ENCODE results near the gene TMSB4X.
"Not testable (repeated sequence)": the region's sequence is repeated elsewhere in the genome, so short reads cannot be mapped to it uniquely, and the experiment has no call there.

Gene TMSB4X

GRCh38 chrX:12975991-12976558 is 1.2 kb downstream of the TMSB4X start:
- no peak for DNase-seq (ENCODE audit: low read depth in 2 of 2)

DNA sequence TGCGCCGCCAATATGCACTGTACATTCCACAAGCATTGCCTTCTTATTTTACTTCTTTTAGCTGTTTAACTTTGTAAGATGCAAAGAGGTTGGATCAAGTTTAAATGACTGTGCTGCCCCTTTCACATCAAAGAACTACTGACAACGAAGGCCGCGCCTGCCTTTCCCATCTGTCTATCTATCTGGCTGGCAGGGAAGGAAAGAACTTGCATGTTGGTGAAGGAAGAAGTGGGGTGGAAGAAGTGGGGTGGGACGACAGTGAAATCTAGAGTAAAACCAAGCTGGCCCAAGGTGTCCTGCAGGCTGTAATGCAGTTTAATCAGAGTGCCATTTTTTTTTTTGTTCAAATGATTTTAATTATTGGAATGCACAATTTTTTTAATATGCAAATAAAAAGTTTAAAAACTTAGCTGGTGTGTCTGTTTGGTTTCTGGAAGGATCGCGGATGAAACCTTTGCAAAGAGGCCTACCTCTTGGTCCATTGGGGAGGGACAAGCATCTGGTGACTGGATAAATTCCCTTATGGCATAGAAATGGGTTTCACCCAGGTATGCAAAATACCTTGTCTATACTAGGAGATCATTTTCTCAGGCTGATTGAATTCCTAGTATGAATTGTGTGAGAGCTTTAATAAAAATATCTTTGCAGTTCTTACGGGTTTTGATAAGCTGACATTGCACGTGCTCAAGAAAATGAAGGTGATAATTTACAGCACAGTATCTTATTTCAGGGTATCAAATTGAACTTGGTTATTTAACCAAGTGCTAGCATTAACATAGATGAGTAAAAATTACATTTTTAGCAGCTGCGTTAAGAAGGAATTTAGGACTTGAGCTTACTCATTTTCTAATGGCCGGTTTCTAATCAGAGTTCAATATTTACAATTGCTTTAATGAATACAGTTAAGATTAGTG is 2.2 kb downstream of the TMSB4X start:
- not testable (repeated sequence) for DNase-seq (ENCODE audit: low read depth in 2 of 2)

- DNase-seq (ENCODE audit: low read depth in 2 of 2), result no peak
Measured at GRCh38 chrX:12977761-12978204, 2.9 kb downstream of the TMSB4X start.

DNA sequence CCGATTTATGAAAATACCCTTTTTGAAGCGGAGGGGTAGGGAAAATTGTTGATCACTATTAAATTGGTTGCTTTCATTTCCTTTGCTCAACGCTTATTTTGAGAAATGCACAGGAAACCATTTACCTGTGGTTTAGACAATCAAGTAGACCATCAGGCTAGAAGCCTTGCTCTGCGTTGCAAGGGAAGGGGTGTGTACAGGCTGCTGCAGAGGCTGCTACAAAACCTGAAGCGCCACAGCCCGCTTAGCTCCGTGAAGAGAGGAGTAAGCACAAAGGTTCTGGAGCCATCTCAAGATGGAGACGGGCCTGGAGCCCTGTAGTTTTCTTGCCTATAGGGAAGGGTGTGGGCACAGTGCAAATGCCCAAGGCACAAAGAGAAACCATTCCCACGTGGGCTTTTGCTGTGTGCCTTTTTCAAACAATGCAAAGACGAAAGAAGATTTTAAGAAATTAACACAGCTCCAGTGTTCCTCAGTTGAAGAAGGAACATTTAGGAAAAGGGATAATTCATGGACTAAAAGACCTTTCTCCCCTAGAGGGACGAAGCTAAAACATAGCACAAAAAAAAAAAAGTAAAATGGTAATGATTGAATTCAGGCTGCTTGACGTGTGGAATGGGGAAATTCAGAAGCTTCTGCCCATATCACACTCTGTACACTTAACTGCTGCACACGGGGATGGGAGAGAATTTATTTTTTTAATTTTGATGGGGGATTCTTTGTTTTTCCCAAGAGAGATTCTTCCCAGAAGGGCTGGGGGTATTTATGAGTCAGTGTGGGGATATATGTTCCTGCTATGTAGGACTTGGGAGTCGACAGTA is 3.5 kb downstream of the TMSB4X start:
- DNase-seq (ENCODE audit: low read depth in 2 of 2), result no peak

DNA sequence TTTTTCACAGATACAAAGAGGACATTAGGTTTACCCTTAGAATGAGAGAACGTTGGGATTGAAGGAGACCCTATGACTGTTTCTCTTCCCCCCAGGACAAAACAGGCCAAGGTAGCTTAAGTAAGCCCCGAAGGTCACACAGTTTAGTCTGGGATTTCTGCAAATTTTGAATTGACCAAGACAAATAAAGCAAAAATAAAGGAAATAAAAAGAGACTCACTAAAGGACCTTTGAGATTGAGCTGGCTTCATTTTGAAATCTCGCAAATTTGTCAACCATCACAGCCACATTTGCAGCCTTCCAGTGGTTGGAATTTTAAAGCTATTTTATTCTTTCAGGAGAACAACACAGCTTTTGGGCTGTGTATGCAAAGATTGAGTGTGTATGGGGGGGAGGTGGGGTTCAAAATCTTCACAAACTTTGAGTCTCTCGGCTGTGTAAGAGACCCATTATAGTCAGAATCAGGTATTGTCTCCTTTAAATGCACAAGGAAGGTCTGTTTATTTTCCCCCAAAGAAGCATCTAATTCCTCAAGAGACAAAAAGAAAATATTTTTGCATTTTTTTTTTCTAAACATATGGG is 4.2 kb downstream of the TMSB4X start:
- DNase-seq (ENCODE audit: low read depth in 2 of 2), result no peak

GRCh38 chrX:12979616-12980015 is 4.7 kb downstream of the TMSB4X start:
- no peak for DNase-seq (ENCODE audit: low read depth in 2 of 2)

DNA sequence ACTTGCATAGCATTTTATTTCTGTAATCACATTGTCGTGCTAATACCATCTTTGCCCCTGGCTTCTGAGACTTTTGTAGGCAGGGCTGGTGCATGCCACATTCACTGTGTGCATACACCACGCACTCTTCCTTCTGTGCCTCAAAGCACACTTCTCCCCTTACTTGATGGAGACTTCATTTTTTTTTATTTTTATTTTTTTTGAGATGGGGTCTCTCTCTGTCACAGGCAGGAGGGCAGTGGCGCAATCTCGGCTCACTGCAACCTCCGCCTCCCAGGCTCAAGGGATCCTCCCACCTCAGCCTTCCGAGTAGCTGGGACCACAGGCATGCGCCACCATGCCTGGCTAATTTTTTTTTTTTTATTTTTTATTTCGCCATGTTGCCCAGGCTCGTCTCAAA is 5.1 kb downstream of the TMSB4X start:
- DNase-seq (ENCODE audit: low read depth in 2 of 2), result not testable (repeated sequence)

- DNase-seq (ENCODE audit: low read depth in 2 of 2), result no peak
Measured at GRCh38 chrX:12981880-12982279, 7.0 kb downstream of the TMSB4X start.

- DNase-seq (ENCODE audit: low read depth in 2 of 2), result no peak
Measured at GRCh38 chrX:12984603-12985319, 9.9 kb downstream of the TMSB4X start.

GRCh38 chrX:12985331-12985730 is 10.4 kb downstream of the TMSB4X start:
- no peak for DNase-seq (ENCODE audit: low read depth in 2 of 2)

- no peak for DNase-seq (ENCODE audit: low read depth in 2 of 2)
Measured at GRCh38 chrX:12986164-12986779, 11.4 kb downstream of the TMSB4X start.

GRCh38 chrX:12986886-12987285 is 12.0 kb downstream of the TMSB4X start:
- DNase-seq (ENCODE audit: low read depth in 2 of 2), result no peak

GRCh38 chrX:12987340-12987739 is 12.4 kb downstream of the TMSB4X start:
- no peak for DNase-seq (ENCODE audit: low read depth in 2 of 2)

GRCh38 chrX:12987900-12988594 is 13.1 kb downstream of the TMSB4X start:
- DNase-seq (ENCODE audit: low read depth in 2 of 2), result no peak

GRCh38 chrX:12988797-12989196 is 13.9 kb downstream of the TMSB4X start:
- DNase-seq (ENCODE audit: low read depth in 2 of 2), result no peak

DNA sequence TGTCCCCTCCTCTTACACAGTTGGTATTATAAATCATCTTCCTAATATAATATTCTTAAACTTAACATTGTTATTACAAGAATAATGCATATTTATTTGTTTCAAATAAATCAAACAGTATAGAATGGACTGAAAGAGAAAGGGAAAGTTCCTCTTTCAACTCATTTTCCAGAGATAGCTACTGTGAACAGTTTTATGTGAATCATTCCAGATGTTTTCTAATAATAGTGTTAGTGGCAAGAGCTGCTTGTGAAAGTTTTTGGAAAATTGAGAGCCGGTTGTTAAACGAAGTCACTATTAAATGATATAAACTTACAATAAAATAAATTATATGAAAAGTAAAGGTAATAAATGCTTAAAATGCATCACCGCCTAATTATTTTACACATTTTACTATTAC is 14.6 kb downstream of the TMSB4X start:
- no peak for DNase-seq (ENCODE audit: low read depth in 2 of 2)

GRCh38 chrX:12991575-12991974 is 16.7 kb downstream of the TMSB4X start:
- no peak for DNase-seq (ENCODE audit: low read depth in 2 of 2)

DNA sequence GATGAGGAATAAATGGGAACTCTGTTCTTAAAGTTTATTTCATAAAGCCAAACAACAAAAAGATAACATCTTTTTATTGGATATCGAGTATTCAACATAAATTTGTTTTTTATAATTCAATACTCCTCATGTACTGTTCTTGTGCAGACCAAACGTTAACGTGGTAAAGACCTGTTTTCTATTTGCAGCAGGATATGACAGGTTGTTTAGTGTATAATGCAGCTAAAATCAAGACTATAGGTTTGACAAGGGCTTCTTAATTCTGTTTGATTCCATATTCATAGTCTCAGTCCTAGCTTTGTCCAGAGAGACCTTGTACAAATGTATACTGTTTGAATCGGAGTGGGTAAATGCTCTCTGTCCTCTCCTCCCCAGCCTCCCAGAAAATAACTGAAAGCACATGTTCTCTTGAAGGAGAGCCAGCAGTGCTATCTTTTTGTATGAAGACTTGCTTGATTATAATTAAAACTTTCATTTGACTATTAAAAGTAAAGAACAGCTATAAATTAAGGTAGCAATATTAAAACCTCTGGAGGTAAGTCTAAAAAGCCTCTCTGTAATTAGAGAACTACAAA is 17.7 kb downstream of the TMSB4X start:
- DNase-seq (ENCODE audit: low read depth in 2 of 2), result no peak

GRCh38 chrX:12993826-12994225 is 18.9 kb downstream of the TMSB4X start:
- no peak for DNase-seq (ENCODE audit: low read depth in 2 of 2)

- no peak for DNase-seq (ENCODE audit: low read depth in 2 of 2)
Measured at GRCh38 chrX:12994321-12994720, 19.4 kb downstream of the TMSB4X start.

All from activated CD4-positive, alpha-beta T cell treated with anti-CD3 and anti-CD28 coated beads for 24 hours (primary cell).